HUES48 (cell line): ENCODE measurements around the gene COTL1.

Experiments used
- H3K27ac ChIP-seq: one replicate; pipeline ENCODE4 v1.7.0; 2013; ENCODE audit warnings: low read depth, low read length, inconsistent platforms
- H3K27me3 ChIP-seq: 2 replicates; pipeline ENCODE4 v1.6.1; 2013; ENCODE audit warnings: mild to moderate bottlenecking, low read length; ENCODE audit not compliant: control insufficient read depth, insufficient read depth
- H3K36me3 ChIP-seq: 2 replicates; pipeline ENCODE4 v1.6.1; 2013; ENCODE audit warnings: low read length; ENCODE audit not compliant: control insufficient read depth, insufficient read depth
- H3K4me1 ChIP-seq: 2 replicates; pipeline ENCODE4 v1.6.1; 2013; ENCODE audit warnings: mild to moderate bottlenecking, low read length; ENCODE audit not compliant: control insufficient read depth, insufficient read depth
- H3K4me3 ChIP-seq: 2 replicates; pipeline ENCODE4 v1.5.1; 2013; ENCODE audit warnings: mild to moderate bottlenecking, low read depth, low read length
- H3K9ac ChIP-seq: 2 replicates; pipeline ENCODE4 v1.6.1; 2013; ENCODE audit warnings: mild to moderate bottlenecking, low read depth, low read length, moderate library complexity
- H3K9me3 ChIP-seq: 2 replicates; pipeline ENCODE4 v1.6.1; 2013; ENCODE audit warnings: low read length; ENCODE audit not compliant: control insufficient read depth, insufficient read depth

The COTL1 gene

GRCh38 chr16:84613408-84614072 is 4.3 kb downstream of the COTL1 start:
- Histone ChIP-seq H3K9me3 (no peaks in the 10 kb centered on the region), H3K9ac (no peak overlapping the region), H3K4me1 (peaks cover 16% of the 10 kb centered on the region; the same call in 1 of the 2 replicates), H3K27ac (no peak overlapping the region), H3K27me3 (peaks cover 11% of the 10 kb centered on the region), H3K4me3 (no peak overlapping the region), H3K36me3 (0 out of 2 replicates have a peak, but pooled peaks cover 8% of the 10 kb centered on the region)

DNA sequence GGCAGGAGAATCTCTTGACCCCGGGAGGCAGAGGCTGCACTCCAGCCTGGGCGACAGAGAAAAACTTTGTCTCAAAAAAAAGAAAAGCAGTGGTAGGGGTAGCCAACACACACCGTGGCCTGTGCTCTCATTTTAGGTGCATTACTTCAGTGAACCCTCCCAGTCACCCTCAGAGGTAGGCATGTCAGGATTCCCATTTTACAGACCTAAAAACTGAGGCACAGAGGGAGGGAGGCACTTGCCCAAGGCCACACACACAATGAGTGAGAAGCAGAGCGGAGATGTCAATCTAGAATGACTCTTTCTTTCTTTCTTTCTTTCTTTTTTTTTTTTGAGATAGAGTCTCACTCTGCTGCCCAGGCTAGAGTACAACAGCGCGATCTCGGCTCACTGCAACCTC is 5.2 kb downstream of the COTL1 start:
- Histone ChIP-seq H3K4me1 (peaks cover 16% of the 10 kb centered on the region; the same call in 1 of the 2 replicates), H3K36me3 (0 out of 2 replicates have a peak, but pooled peaks cover 8% of the 10 kb centered on the region), H3K9ac (no peak overlapping the region), H3K27ac (no peak overlapping the region), H3K4me3 (no peak overlapping the region), H3K9me3 (no peaks in the 10 kb centered on the region), H3K27me3 (peaks cover 11% of the 10 kb centered on the region)

- Histone ChIP-seq H3K36me3 (0 out of 2 replicates have a peak, but pooled peaks cover 8% of the 10 kb centered on the region), H3K4me3 (no peak overlapping the region), H3K4me1 (peaks cover 12% of the 10 kb centered on the region; the same call in 1 of the 2 replicates), H3K9ac (no peak overlapping the region), H3K9me3 (no peaks in the 10 kb centered on the region), H3K27ac (no peak overlapping the region), H3K27me3 (no peaks in the 10 kb centered on the region)
Observed at GRCh38 chr16:84611041-84611440, 6.8 kb downstream of the COTL1 start.

GRCh38 chr16:84610376-84610775 is 7.5 kb downstream of the COTL1 start:
- H3K27ac ChIP-seq = no peak overlapping the region

GRCh38 chr16:84609563-84610177 is 8.2 kb downstream of the COTL1 start:
- H3K27ac ChIP-seq = no peak overlapping the region
- no peak overlapping the region for H3K9ac ChIP-seq
- 0 out of 2 replicates have a peak, but pooled peaks cover 2% of the 10 kb centered on the region for H3K36me3 ChIP-seq

More at GRCh38 chr16:84610376-84610775, 7.5 kb downstream of the COTL1 start:
- Histone ChIP-seq H3K4me3 (no peak overlapping the region), H3K36me3 (0 out of 2 replicates have a peak, but pooled peaks cover 6% of the 10 kb centered on the region), H3K9me3 (no peaks in the 10 kb centered on the region), H3K4me1 (peaks cover 6% of the 10 kb centered on the region; the same call in 1 of the 2 replicates), H3K9ac (no peak overlapping the region), H3K27me3 (no peaks in the 10 kb centered on the region)

GRCh38 chr16:84608282-84608681 is 9.6 kb downstream of the COTL1 start:
- no peaks in the 10 kb centered on the region for H3K36me3 ChIP-seq
- H3K9ac ChIP-seq = no peak overlapping the region
- H3K4me1 ChIP-seq = peaks cover 14% of the 10 kb centered on the region
- H3K27me3 ChIP-seq = no peaks in the 10 kb centered on the region
- H3K27ac ChIP-seq = no peak overlapping the region
- H3K4me3 ChIP-seq = no peak overlapping the region
- H3K9me3 ChIP-seq = no peaks in the 10 kb centered on the region

More at GRCh38 chr16:84609563-84610177, 8.2 kb downstream of the COTL1 start:
- H3K4me3 ChIP-seq = no peak overlapping the region
- H3K9me3 ChIP-seq = no peaks in the 10 kb centered on the region
- peaks cover 5% of the 10 kb centered on the region for H3K4me1 ChIP-seq
- no peaks in the 10 kb centered on the region for H3K27me3 ChIP-seq

GRCh38 chr16:84607694-84608093 is 10.2 kb downstream of the COTL1 start:
- Histone ChIP-seq H3K9ac (no peak overlapping the region), H3K9me3 (no peaks in the 10 kb centered on the region), H3K36me3 (no peaks in the 10 kb centered on the region), H3K4me3 (no peak overlapping the region), H3K27me3 (no peaks in the 10 kb centered on the region), H3K27ac (no peak overlapping the region), H3K4me1 (peaks cover 18% of the 10 kb centered on the region)

GRCh38 chr16:84607061-84607460 is 10.8 kb downstream of the COTL1 start:
- Histone ChIP-seq H3K4me3 (no peak overlapping the region), H3K27me3 (no peaks in the 10 kb centered on the region), H3K9me3 (no peaks in the 10 kb centered on the region), H3K4me1 (peaks cover 18% of the 10 kb centered on the region), H3K9ac (no peak overlapping the region), H3K27ac (no peak overlapping the region), H3K36me3 (no peaks in the 10 kb centered on the region)

- Histone ChIP-seq H3K27me3 (no peaks in the 10 kb centered on the region), H3K27ac (no peak overlapping the region), H3K9me3 (no peaks in the 10 kb centered on the region), H3K4me1 (peaks cover 22% of the 10 kb centered on the region), H3K36me3 (no peaks in the 10 kb centered on the region), H3K9ac (no peak overlapping the region), H3K4me3 (no peak overlapping the region)
Observed at GRCh38 chr16:84606081-84606875, 11.6 kb downstream of the COTL1 start.

DNA sequence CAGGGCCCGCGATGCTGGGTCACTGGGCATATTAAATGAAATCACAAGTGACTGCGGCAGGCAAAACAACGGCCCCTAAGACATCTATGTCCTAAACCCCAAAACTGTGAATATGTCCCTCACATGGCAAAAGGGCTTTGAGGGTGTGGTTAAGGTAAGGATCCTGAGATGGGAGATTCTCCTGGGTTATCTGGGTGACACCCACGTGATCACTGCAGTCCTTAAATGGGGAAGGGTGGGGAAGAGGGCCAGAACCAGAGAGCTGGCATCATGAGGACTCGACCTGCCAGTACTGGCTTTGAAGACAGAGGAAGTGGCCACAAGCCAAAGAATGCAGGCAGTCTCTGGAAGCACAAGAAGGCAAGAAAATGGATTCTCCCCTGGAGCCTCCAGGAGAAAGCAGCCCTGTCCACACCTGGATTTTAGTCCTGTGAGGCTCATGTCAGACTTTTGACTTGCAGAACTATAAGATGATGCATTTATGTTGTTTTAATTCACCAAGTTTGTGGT is 12.5 kb downstream of the COTL1 start:
- peaks cover 31% of the 10 kb centered on the region for H3K4me1 ChIP-seq
- H3K36me3 ChIP-seq = no peaks in the 10 kb centered on the region
- H3K4me3 ChIP-seq = no peak overlapping the region
- no peaks in the 10 kb centered on the region for H3K27me3 ChIP-seq
- no peaks in the 10 kb centered on the region for H3K9me3 ChIP-seq
- peak overlapping the region; percentile 70 for H3K27ac ChIP-seq
- no peak overlapping the region for H3K9ac ChIP-seq
